Smooth muscle cell (in vitro differentiated cells): ENCODE results near the gene FOXO3B. TPM values are rescaled to one million over a fixed set of nuclear protein-coding genes. Genes with fewer than 3 reads are reported as not detected.
"Not testable (repeated sequence)": the region's sequence is repeated elsewhere in the genome, so short reads cannot be mapped to it uniquely, and the experiment has no call there.

Source experiments
- DNase-seq: peaks from one replicate; lab custom pipeline; 2025; ENCODE audit not compliant: unreplicated experiment; lab: John Stamatoyannopoulos, UW
- H2AFZ ChIP-seq: fragments of 200-600 bp; sonication (generic); 2 replicates; pipeline ENCODE4 v1.6.0; 2016; ENCODE audit warnings: antibody characterized with exemption, low read depth, mild to moderate bottlenecking
- H3F3A ChIP-seq: fragments of 200-600 bp; sonication (generic); 2 replicates; pipeline ENCODE4 v1.6.0; 2017; ENCODE audit warnings: antibody characterized with exemption, low read depth
- H3K27ac ChIP-seq: fragments of 200-600 bp; sonication (generic); 2 replicates; pipeline ENCODE4 v1.5.1; 2016; ENCODE audit warnings: low read depth, mild to moderate bottlenecking
- H3K27me3 ChIP-seq: fragments of 200-600 bp; sonication (generic); 2 replicates; pipeline ENCODE4 v1.6.1; 2016; ENCODE audit warnings: low read depth, mild to moderate bottlenecking
- H3K36me3 ChIP-seq: fragments of 200-600 bp; sonication (generic); 2 replicates; pipeline ENCODE4 v1.5.1; 2016; ENCODE audit warnings: low read depth
- H3K4me1 ChIP-seq: fragments of 200-600 bp; sonication (generic); 2 replicates; pipeline ENCODE4 v1.5.1; 2016; ENCODE audit warnings: low read depth
- H3K4me2 ChIP-seq: fragments of 200-600 bp; sonication (generic); 2 replicates; pipeline ENCODE4 v1.6.0; 2016; ENCODE audit warnings: mild to moderate bottlenecking
- H3K4me3 ChIP-seq: fragments of 200-600 bp; sonication (generic); 2 replicates; pipeline ENCODE4 v1.5.1; 2016; ENCODE audit warnings: mild to moderate bottlenecking
- H3K79me2 ChIP-seq: fragments of 200-600 bp; sonication (generic); 2 replicates; pipeline ENCODE4 v1.6.0; 2016; ENCODE audit warnings: low read depth, mild to moderate bottlenecking
- H3K9ac ChIP-seq: fragments of 200-600 bp; sonication (generic); 2 replicates; pipeline ENCODE4 v1.6.0; 2016; ENCODE audit warnings: low read depth
- H3K9me3 ChIP-seq: fragments of 200-600 bp; sonication (generic); replicated peaks from 2 replicates; pipeline ENCODE4 v1.5.1; 2016; ENCODE audit warnings: low read depth
- H4K20me1 ChIP-seq: fragments of 200-600 bp; sonication (generic); 2 replicates; pipeline ENCODE4 v1.6.0; 2016; ENCODE audit warnings: low read depth
- WGBS: methylation state at CpG from one replicate; pipeline ENCODE4 v1.1.7; 2016; ENCODE audit warnings: low lambda C conversion rate; 5-methylcytosine and 5-hydroxymethylcytosine counted together
- polyA plus RNA-seq: library from polyadenylated mRNA; unstranded; fragments of >200 nt; fragmentation: Nextera tagmentation; extraction: Ambion mirVana; gene quantifications from 2 replicates; pipeline ENCODE4 v1.2.1, GENCODE V29; 2016
- total RNA-seq: library from RNA; depleted of rRNA; stranded (reverse); fragments of >200 nt; gene quantifications from 2 replicates; pipeline ENCODE4 v1.2.3, GENCODE V29; 2014

The FOXO3B gene
- total and polyA plus RNA-seq, 2 experiments from 2014 or later = 5.2 to 7.5 TPM

DNA sequence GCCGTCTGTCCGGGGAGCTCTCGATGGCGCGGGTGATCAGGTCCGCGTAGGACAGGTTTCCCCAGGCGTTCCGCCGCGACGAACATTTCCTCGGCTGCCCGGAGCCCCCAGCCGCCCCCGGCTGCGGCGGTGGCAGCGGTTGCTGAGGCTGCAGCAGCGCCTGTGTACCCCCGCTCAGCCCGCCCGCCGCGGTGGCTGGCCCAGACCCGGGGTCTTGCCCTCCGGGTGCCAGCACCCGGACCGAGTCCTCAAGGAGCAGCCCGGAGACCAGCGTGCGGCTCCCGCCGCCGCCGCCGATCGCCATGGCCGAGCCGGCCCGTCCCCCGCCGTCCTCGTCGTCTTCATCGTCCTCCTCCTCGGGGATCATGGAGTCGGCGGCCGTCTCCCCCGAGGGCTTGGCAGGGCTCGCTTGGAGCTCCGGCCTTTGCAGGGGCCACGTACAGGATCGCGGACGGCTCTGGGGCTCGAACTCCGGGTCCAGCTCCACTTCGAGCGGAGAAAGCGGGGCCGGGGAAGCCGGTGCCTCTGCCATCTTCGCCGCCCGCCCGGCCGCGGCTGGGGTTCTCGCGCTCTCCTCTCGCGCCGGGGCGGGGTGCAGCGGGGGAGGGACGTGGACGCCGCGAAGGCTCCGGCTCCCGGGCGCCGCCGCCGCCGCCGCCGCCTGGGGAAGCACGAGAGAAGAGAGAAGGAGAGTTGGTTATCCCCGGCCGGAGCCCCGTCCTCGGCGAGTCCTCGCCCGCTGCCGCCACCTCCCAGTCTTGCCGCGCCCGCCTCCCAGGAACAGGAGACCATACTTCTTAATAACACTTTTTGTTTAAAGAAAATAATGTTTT is 9.5 kb downstream of the FOXO3B start:
- H3K9ac ChIP-seq, H3F3A ChIP-seq, H3K9me3 ChIP-seq, DNase-seq, H3K79me2 ChIP-seq, H3K4me2 ChIP-seq, H3K27ac ChIP-seq, H3K4me1 ChIP-seq, H4K20me1 ChIP-seq, H3K4me3 ChIP-seq, H3K27me3 ChIP-seq, H2AFZ ChIP-seq: not testable (repeated sequence)
- H3K36me3 ChIP-seq = peaks cover 20% of the 10 kb centered on the region
- WGBS = 98% methylated on average over 34 of the region's 102 CpGs

DNA sequence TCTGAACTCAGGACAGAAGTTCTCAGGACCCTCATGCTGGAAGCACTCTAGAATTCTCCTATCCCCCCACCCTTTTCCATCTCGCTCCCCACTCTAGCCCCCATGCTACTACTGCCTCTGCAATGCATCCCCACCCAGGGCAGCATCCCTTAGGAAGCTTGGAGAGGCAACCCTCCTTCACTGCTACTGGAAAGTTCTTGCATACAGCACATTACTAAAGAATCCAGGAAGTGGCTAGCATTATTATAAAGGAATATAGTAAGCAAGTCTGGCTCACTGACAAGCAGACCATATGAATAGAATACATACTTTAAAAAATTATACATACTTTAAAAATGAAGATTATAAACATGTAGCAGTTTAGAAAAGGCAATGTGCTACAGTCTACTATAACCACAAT is 13.5 kb downstream of the FOXO3B start:
- peaks cover 16% of the 10 kb centered on the region for H3K36me3 ChIP-seq
- 100% methylated on average over 1 of the region's 1 CpG for WGBS
- H2AFZ ChIP-seq, H3K9ac ChIP-seq, H3K4me1 ChIP-seq, H3K27me3 ChIP-seq, H3F3A ChIP-seq, H3K27ac ChIP-seq, DNase-seq, H3K9me3 ChIP-seq, H4K20me1 ChIP-seq, H3K4me2 ChIP-seq, H3K4me3 ChIP-seq, H3K79me2 ChIP-seq: not testable (repeated sequence)

DNA sequence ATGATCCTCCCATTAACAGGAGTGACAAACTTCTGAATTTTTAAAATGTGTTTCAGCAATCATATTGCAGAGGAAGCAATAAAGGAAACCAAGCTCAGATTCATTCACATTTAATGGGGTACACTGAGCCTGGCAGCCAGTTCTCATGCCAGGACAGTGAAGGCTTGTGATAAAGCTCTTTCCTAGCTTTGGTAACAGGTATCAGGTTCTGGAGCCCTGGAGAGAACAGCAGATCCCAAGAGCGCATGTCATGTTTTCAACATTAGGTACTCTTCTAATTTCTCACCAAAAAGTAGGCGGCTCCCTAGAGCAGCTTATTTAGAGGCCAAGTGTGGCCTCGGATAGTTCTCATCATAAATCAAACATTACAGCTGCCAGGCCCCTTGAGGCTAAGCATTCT is 14.6 kb downstream of the FOXO3B start:
- not testable (repeated sequence) for H4K20me1 ChIP-seq, H3K4me3 ChIP-seq, H3K4me1 ChIP-seq, H3K79me2 ChIP-seq, H3K9ac ChIP-seq, H3K4me2 ChIP-seq, H2AFZ ChIP-seq, H3K27ac ChIP-seq, H3K9me3 ChIP-seq, H3F3A ChIP-seq, H3K27me3 ChIP-seq, DNase-seq
- 99% methylated on average over 3 of the region's 3 CpGs for WGBS
- peaks cover 16% of the 10 kb centered on the region for H3K36me3 ChIP-seq

DNA sequence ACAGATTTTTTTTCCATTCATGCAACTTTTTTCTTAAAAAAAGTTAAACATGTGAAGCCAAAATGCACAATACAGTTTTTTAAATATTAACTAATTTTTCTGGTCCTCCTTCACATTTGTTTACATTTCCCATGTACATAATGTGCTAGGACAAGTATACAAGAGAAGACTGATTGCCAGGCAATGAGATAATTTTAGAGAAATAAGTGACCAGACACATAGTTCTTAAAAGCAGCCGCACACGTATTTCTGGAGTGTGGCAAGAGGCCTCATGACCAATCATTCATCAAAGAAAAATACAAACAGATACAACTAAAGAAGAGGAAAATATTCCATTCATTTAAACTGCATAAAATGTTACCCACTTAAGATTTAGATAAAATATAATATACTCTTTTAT is 15.8 kb downstream of the FOXO3B start:
- H2AFZ ChIP-seq, H4K20me1 ChIP-seq: not testable (repeated sequence)

DNA sequence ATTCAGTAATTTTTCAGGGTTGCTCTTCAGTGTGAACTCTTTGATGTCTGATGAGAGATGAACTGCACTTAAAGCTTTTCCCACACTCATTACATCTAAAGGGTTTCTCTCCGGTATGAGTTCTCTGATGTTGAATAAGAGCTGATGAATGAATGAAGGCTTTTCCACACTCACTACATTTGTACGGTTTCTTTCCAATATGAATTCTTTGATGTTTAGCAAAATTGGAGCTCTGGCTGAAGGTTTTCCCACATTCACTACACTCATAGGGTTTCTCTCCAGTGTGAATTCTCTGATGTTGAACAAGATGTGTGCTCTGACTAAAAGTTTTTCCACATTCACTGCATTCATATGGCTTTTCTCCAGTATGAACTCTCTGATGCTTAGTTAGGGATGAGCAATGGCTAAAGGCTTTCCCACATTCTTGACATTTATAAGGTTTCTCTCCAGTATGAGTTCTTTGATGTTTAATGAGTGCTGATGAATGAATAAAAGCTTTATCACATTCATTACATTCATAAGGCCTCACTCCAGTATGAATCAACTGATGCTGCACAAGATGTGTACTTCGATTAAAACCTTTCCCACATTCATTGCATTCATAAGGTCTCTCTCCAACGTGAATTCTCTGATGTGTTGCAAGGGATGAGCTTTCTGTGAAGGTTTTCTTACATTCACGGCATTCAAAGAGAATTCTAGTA is 20.0 kb downstream of the FOXO3B start:
- H3F3A ChIP-seq, H3K27ac ChIP-seq, DNase-seq, H3K4me3 ChIP-seq, H4K20me1 ChIP-seq, H3K36me3 ChIP-seq, H3K79me2 ChIP-seq, H3K4me1 ChIP-seq, H2AFZ ChIP-seq, H3K27me3 ChIP-seq, H3K4me2 ChIP-seq, H3K9ac ChIP-seq: not testable (repeated sequence)
- 97% methylated on average over 5 of the region's 5 CpGs for WGBS
- peaks cover 17% of the 10 kb centered on the region for H3K9me3 ChIP-seq

More for the DNA sequence above, 15.8 kb downstream of the FOXO3B start:
- H3K9ac ChIP-seq, H3K4me3 ChIP-seq, H3K27me3 ChIP-seq, H3F3A ChIP-seq, H3K4me1 ChIP-seq, H3K9me3 ChIP-seq, H3K27ac ChIP-seq, DNase-seq, H3K4me2 ChIP-seq, H3K79me2 ChIP-seq: not testable (repeated sequence)
- peaks cover 16% of the 10 kb centered on the region for H3K36me3 ChIP-seq
- WGBS = 100% methylated on average over 2 of the region's 2 CpGs

DNA sequence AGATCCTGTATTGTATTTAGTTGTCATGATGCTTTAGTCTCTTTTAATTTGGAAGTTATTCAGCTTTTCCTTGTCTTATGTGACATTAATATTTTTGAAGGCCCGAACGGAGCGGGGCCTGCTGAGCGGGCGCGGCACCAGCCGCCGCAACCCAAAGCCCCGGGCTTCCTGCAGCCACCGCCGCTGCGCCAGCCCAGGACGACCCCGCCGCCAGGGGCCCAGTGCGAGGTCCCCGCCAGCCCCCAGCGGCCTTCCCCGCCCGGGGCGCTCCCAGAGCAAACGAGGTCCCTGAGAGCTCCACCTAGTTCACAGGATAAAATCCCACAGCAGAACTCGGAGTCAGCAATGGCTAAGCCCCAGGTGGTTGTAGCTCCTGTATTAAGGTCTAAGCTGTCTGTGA is 32.0 kb downstream of the FOXO3B start:
- 97% methylated on average over 23 of the region's 23 CpGs for WGBS
- H2AFZ ChIP-seq, DNase-seq: not testable (repeated sequence)

GRCh38 chr17:18644291-18644690 is 37.8 kb downstream of the FOXO3B start, which contains the start of gene TBC1D28:
Gene TBC1D28 (minus strand): TSS chr17:18644391. CDS start chr17:18641352, 3,039 bp downstream.
- H3K27me3 ChIP-seq, DNase-seq, H4K20me1 ChIP-seq, H3K36me3 ChIP-seq, H3K79me2 ChIP-seq, H3K9me3 ChIP-seq, H3K9ac ChIP-seq, H3F3A ChIP-seq, H2AFZ ChIP-seq, H3K27ac ChIP-seq, H3K4me2 ChIP-seq, H3K4me1 ChIP-seq, H3K4me3 ChIP-seq: not testable (repeated sequence)
- WGBS = 87% methylated on average over 9 of the region's 9 CpGs

More for the DNA sequence above, 32.0 kb downstream of the FOXO3B start:
- not testable (repeated sequence) for H3K79me2 ChIP-seq, H3F3A ChIP-seq, H4K20me1 ChIP-seq, H3K4me1 ChIP-seq, H3K4me2 ChIP-seq, H3K9me3 ChIP-seq, H3K9ac ChIP-seq, H3K4me3 ChIP-seq, H3K27ac ChIP-seq, H3K27me3 ChIP-seq, H3K36me3 ChIP-seq

GRCh38 chr17:18643124-18643523 is 39.0 kb downstream of the FOXO3B start:
- H3K36me3 ChIP-seq, H3K9ac ChIP-seq, H3K4me2 ChIP-seq, H2AFZ ChIP-seq, H3K27ac ChIP-seq, H3K79me2 ChIP-seq, DNase-seq, H3K4me3 ChIP-seq, H4K20me1 ChIP-seq, H3F3A ChIP-seq, H3K4me1 ChIP-seq, H3K27me3 ChIP-seq, H3K9me3 ChIP-seq: not testable (repeated sequence)
- 28% methylated on average over 4 of the region's 6 CpGs for WGBS
